ENCODE data around the gene DNAJC6.

- TF ChIP-seq CTCF (IDR thresholded peaks at IDR 0.05) (no peak), POLR2A (IDR thresholded peaks at IDR 0.05) (no peak), POLR2AphosphoS5 (IDR thresholded peaks at IDR 0.05) (no peak), EP300 (IDR thresholded peaks at IDR 0.05) (no peak)
Observed at GRCh38 chr1:65456481-65456880, 147.1 kb downstream of the DNAJC6 start.
